ENCODE results near the gene HK2.

HK2 gene

GRCh38 chr2:74860079-74860478 is 26.2 kb downstream of the HK2 start:
- Histone ChIP-seq H3K9me3 (ENCODE audit: insufficient read depth, low read depth, low read length) (no peaks in the 10 kb centered on the region), H3K9ac (ENCODE audit: low read depth, low read length) (no peak overlapping the region), H3K27ac (ENCODE audit: low read depth, low read length) (no peak overlapping the region), H3K4me3 (ENCODE audit: low read length) (no peak overlapping the region), H3K4me1 (ENCODE audit: insufficient read depth, low read length) (peaks cover 8% of the 10 kb centered on the region; the same call in 1 of the 2 replicates), H3K36me3 (ENCODE audit: insufficient read depth, low read length) (peaks cover 60% of the 10 kb centered on the region), H3K27me3 (ENCODE audit: insufficient read depth, low read length) (no peaks in the 10 kb centered on the region)
- over 99% methylated on average over 2 of the region's 3 CpGs for WGBS

GRCh38 chr2:74860521-74860920 is 26.6 kb downstream of the HK2 start:
- no peak overlapping the region for H3K27ac ChIP-seq (ENCODE audit: low read depth, low read length)
- H3K4me1 ChIP-seq (ENCODE audit: insufficient read depth, low read length): peaks cover 8% of the 10 kb centered on the region; the same call in 1 of the 2 replicates
- no peak overlapping the region for H3K9ac ChIP-seq (ENCODE audit: low read depth, low read length)
- no peaks in the 10 kb centered on the region for H3K27me3 ChIP-seq (ENCODE audit: insufficient read depth, low read length)
- H3K9me3 ChIP-seq (ENCODE audit: insufficient read depth, low read depth, low read length): no peaks in the 10 kb centered on the region
- WGBS: 91% methylated on average over 3 of the region's 3 CpGs
- peaks cover 56% of the 10 kb centered on the region for H3K36me3 ChIP-seq (ENCODE audit: insufficient read depth, low read length)
- no peak overlapping the region for H3K4me3 ChIP-seq (ENCODE audit: low read length)

GRCh38 chr2:74861531-74861930 is 27.6 kb downstream of the HK2 start:
- H3K9me3 ChIP-seq (ENCODE audit: insufficient read depth, low read depth, low read length): no peaks in the 10 kb centered on the region
- H3K27ac ChIP-seq (ENCODE audit: low read depth, low read length): no peak overlapping the region
- H3K4me1 ChIP-seq (ENCODE audit: insufficient read depth, low read length): peaks cover 8% of the 10 kb centered on the region; the same call in 1 of the 2 replicates
- no peaks in the 10 kb centered on the region for H3K27me3 ChIP-seq (ENCODE audit: insufficient read depth, low read length)
- peaks cover 48% of the 10 kb centered on the region for H3K36me3 ChIP-seq (ENCODE audit: insufficient read depth, low read length)
- WGBS: 97% methylated on average over 5 of the region's 5 CpGs
- H3K4me3 ChIP-seq (ENCODE audit: low read length): no peak overlapping the region
- no peak overlapping the region for H3K9ac ChIP-seq (ENCODE audit: low read depth, low read length)

GRCh38 chr2:74862020-74862964 is 28.4 kb downstream of the HK2 start:
- Histone ChIP-seq H3K4me1 (ENCODE audit: insufficient read depth, low read length) (peaks cover 8% of the 10 kb centered on the region; the same call in 1 of the 2 replicates), H3K36me3 (ENCODE audit: insufficient read depth, low read length) (peaks cover 40% of the 10 kb centered on the region), H3K27ac (ENCODE audit: low read depth, low read length) (no peak overlapping the region), H3K27me3 (ENCODE audit: insufficient read depth, low read length) (no peaks in the 10 kb centered on the region), H3K9ac (ENCODE audit: low read depth, low read length) (no peak overlapping the region), H3K9me3 (ENCODE audit: insufficient read depth, low read depth, low read length) (no peaks in the 10 kb centered on the region), H3K4me3 (ENCODE audit: low read length) (no peak overlapping the region)
- 92% methylated on average over 17 of the region's 17 CpGs for WGBS

GRCh38 chr2:74863802-74864248 is 29.9 kb downstream of the HK2 start:
- H3K27ac ChIP-seq (ENCODE audit: low read depth, low read length): no peak overlapping the region
- H3K27me3 ChIP-seq (ENCODE audit: insufficient read depth, low read length): no peaks in the 10 kb centered on the region
- WGBS: 93% methylated on average over 3 of the region's 3 CpGs
- peaks cover 41% of the 10 kb centered on the region for H3K36me3 ChIP-seq (ENCODE audit: insufficient read depth, low read length)
- peaks cover 8% of the 10 kb centered on the region for H3K4me1 ChIP-seq (ENCODE audit: insufficient read depth, low read length)
- H3K9ac ChIP-seq (ENCODE audit: low read depth, low read length): no peak overlapping the region
- no peak overlapping the region for H3K4me3 ChIP-seq (ENCODE audit: low read length)
- no peaks in the 10 kb centered on the region for H3K9me3 ChIP-seq (ENCODE audit: insufficient read depth, low read depth, low read length)

- H3K27ac ChIP-seq (ENCODE audit: low read depth, low read length): no peak overlapping the region
- peaks cover 8% of the 10 kb centered on the region for H3K4me1 ChIP-seq (ENCODE audit: insufficient read depth, low read length)
- peaks cover 42% of the 10 kb centered on the region for H3K36me3 ChIP-seq (ENCODE audit: insufficient read depth, low read length)
- H3K9ac ChIP-seq (ENCODE audit: low read depth, low read length): no peak overlapping the region
- H3K9me3 ChIP-seq (ENCODE audit: insufficient read depth, low read depth, low read length): no peaks in the 10 kb centered on the region
- WGBS: 92% methylated on average over 20 of the region's 20 CpGs
- no peaks in the 10 kb centered on the region for H3K27me3 ChIP-seq (ENCODE audit: insufficient read depth, low read length)
- H3K4me3 ChIP-seq (ENCODE audit: low read length): no peak overlapping the region
Observed at GRCh38 chr2:74864728-74865722, 31.1 kb downstream of the HK2 start.

GRCh38 chr2:74865770-74866674 is 32.1 kb downstream of the HK2 start:
- Histone ChIP-seq H3K4me1 (ENCODE audit: insufficient read depth, low read length) (peaks cover 12% of the 10 kb centered on the region), H3K4me3 (ENCODE audit: low read length) (no peak overlapping the region)

GRCh38 chr2:74867841-74868658 is 34.1 kb downstream of the HK2 start:
- Histone ChIP-seq H3K36me3 (ENCODE audit: insufficient read depth, low read length) (peaks cover 52% of the 10 kb centered on the region), H3K27ac (ENCODE audit: low read depth, low read length) (no peak overlapping the region), H3K4me3 (ENCODE audit: low read length) (no peak overlapping the region), H3K27me3 (ENCODE audit: insufficient read depth, low read length) (no peaks in the 10 kb centered on the region), H3K9me3 (ENCODE audit: insufficient read depth, low read depth, low read length) (no peaks in the 10 kb centered on the region), H3K9ac (ENCODE audit: low read depth, low read length) (no peak overlapping the region), H3K4me1 (ENCODE audit: insufficient read depth, low read length) (peaks cover 9% of the 10 kb centered on the region)
- WGBS: 82% methylated on average over 14 of the region's 14 CpGs

More at GRCh38 chr2:74865770-74866674, 32.1 kb downstream of the HK2 start:
- no peak overlapping the region for H3K27ac ChIP-seq (ENCODE audit: low read depth, low read length)
- 89% methylated on average over 15 of the region's 15 CpGs for WGBS
- no peaks in the 10 kb centered on the region for H3K9me3 ChIP-seq (ENCODE audit: insufficient read depth, low read depth, low read length)
- H3K27me3 ChIP-seq (ENCODE audit: insufficient read depth, low read length): no peaks in the 10 kb centered on the region
- H3K9ac ChIP-seq (ENCODE audit: low read depth, low read length): no peak overlapping the region
- peaks cover 46% of the 10 kb centered on the region for H3K36me3 ChIP-seq (ENCODE audit: insufficient read depth, low read length)

- H3K4me1 ChIP-seq (ENCODE audit: insufficient read depth, low read length): peaks cover 6% of the 10 kb centered on the region; the same call in 1 of the 2 replicates
- H3K4me3 ChIP-seq (ENCODE audit: low read length): no peak overlapping the region
- H3K27ac ChIP-seq (ENCODE audit: low read depth, low read length): no peak overlapping the region
- 95% methylated on average over 6 of the region's 6 CpGs for WGBS
- no peaks in the 10 kb centered on the region for H3K9me3 ChIP-seq (ENCODE audit: insufficient read depth, low read depth, low read length)
- peaks cover 65% of the 10 kb centered on the region for H3K36me3 ChIP-seq (ENCODE audit: insufficient read depth, low read length)
- H3K9ac ChIP-seq (ENCODE audit: low read depth, low read length): no peak overlapping the region
- H3K27me3 ChIP-seq (ENCODE audit: insufficient read depth, low read length): no peaks in the 10 kb centered on the region
Observed at GRCh38 chr2:74869517-74869916, 35.6 kb downstream of the HK2 start.
